A673 (cell line): Measurements from ENCODE around the gene MAVS. TPM values are rescaled to one million over a fixed set of nuclear protein-coding genes. Genes with fewer than 3 reads are reported as not detected.
"Not testable (repeated sequence)": the region's sequence is repeated elsewhere in the genome, so short reads cannot be mapped to it uniquely, and the experiment has no call there.

ENCODE experiments used
- BruUV-seq: library from RNA; stranded (reverse); fragments of 400-500 nt; replicated peaks from 2 replicates; lab custom pipeline; 2021; lab: Mats Ljungman, UMichigan
- CTCF ChIA-PET: fragments of 300-600 bp; sonication (Branson Sonifier 250); formaldehyde crosslinking; loops from one replicate; lab custom pipeline; 2022; ENCODE audit warnings: antibody characterized with exemption; lab: Charles Lee
- POLR2A ChIA-PET: fragments of 300-600 bp; sonication (Branson Sonifier 250); formaldehyde crosslinking; loops from one replicate; lab custom pipeline; 2022; ENCODE audit warnings: antibody characterized with exemption; ENCODE audit not compliant: low non-redundant PET; lab: Charles Lee
- DNase-seq: peaks from one replicate; pipeline ENCODE4 v3.0.0-alpha.2; 2015; ENCODE audit warnings: low spot score
- H3K27ac ChIP-seq: fragments of 200-600 bp; sonication (generic); 2 replicates; pipeline ENCODE4 v1.5.1; 2016; ENCODE audit warnings: mixed run types, low read depth, mild to moderate bottlenecking, mixed read lengths, antibody characterized with exemption, low read length; ENCODE audit not compliant: poor library complexity, severe bottlenecking
- H3K27me3 ChIP-seq: fragments of 200-600 bp; sonication (generic); replicated peaks from 2 replicates; pipeline ENCODE4 v1.6.1; 2017; ENCODE audit warnings: mixed run types, low read depth, mild to moderate bottlenecking, mixed read lengths, antibody characterized with exemption, low read length; ENCODE audit not compliant: insufficient read depth, poor library complexity
- H3K36me3 ChIP-seq: fragments of 200-600 bp; sonication (generic); 2 replicates; pipeline ENCODE4 v1.6.1; 2016; ENCODE audit warnings: mixed run types, mild to moderate bottlenecking, mixed read lengths, antibody characterized with exemption, low read length; ENCODE audit not compliant: insufficient read depth, poor library complexity, severe bottlenecking
- H3K4me1 ChIP-seq: fragments of 200-600 bp; sonication (generic); 2 replicates; pipeline ENCODE4 v1.6.1; 2017; ENCODE audit warnings: mixed run types, mild to moderate bottlenecking, mixed read lengths, antibody characterized with exemption, low read length; ENCODE audit not compliant: insufficient read depth, poor library complexity, severe bottlenecking
- H3K4me3 ChIP-seq: fragments of 200-600 bp; sonication (generic); 2 replicates; pipeline ENCODE4 v1.5.1; 2016; ENCODE audit warnings: low read depth, mixed run types, mild to moderate bottlenecking, mixed read lengths, low read length; ENCODE audit not compliant: poor library complexity, severe bottlenecking
- H3K9me3 ChIP-seq: fragments of 200-600 bp; sonication (generic); 2 replicates; pipeline ENCODE4 v1.6.1; 2016; ENCODE audit warnings: mixed run types, low read depth, mild to moderate bottlenecking, mixed read lengths, antibody characterized with exemption, low read length; ENCODE audit not compliant: poor library complexity, severe bottlenecking
- CTCF ChIP-seq: fragments of 300-800, 200-600 bp; sonication (generic); conservative IDR thresholded peaks from 2 replicates; pipeline ENCODE4 v1.5.1; 2017; ENCODE audit warnings: low read depth, mild to moderate bottlenecking, antibody characterized with exemption, low read length, moderate library complexity, mixed read lengths
- EZH2 ChIP-seq: fragments of 200-600 bp; sonication (generic); IDR thresholded peaks from 2 replicates; pipeline ENCODE4 v1.6.1; 2017; ENCODE audit warnings: borderline replicate concordance, low read depth, mild to moderate bottlenecking, mixed read lengths, antibody characterized with exemption, low read length; ENCODE audit not compliant: poor library complexity, severe bottlenecking
- intact Hi-C: fragments of 100-400 bp; cut with micrococcal nuclease; formaldehyde crosslinking; loops from one replicate; pipeline ENCODE4 v1.10.0; 2022; ENCODE audit not compliant: unreplicated experiment
- total RNA-seq: library from RNA; stranded (reverse); gene quantifications from 2 replicates; pipeline ENCODE4 v1.2.3, GENCODE V29; 2021

The MAVS gene
- total RNA-seq, 1 experiment from 2014 or later, result 28.2 TPM

DNA sequence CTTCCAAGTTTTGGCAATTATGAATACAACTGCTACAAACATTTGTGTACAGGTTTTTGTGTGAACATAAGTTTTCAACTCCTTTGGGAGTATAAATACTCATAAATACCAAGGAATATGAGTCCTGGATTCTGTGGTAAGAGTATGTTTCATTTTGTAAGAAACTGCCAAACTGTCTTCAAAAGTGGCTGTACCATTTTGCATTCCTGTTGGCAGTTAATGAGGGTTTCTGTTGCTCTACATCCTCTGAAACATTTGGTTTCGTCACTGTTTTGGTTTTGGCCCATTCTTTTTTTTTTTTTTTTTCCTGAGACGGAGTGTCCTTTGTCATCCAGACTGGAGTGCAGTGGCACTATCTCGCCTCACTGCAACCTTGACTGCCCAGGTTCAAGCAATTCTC is 17.8 kb upstream of the MAVS start:
- ChIA-PET POLR2A (no interaction called here), CTCF (no interaction called here)
- Histone ChIP-seq H3K36me3 (no peaks in the 10 kb centered on the region), H3K4me1 (no peaks in the 10 kb centered on the region), H3K9me3 (no peaks in the 10 kb centered on the region), H3K4me3 (no peak overlapping the region), H3K27me3 (no peaks in the 10 kb centered on the region), H3K27ac (no peak overlapping the region)
- no peak for TF ChIP-seq CTCF
- TF ChIP-seq EZH2, result no peak
- no TSS peak for BruUV-seq
- no peak for DNase-seq
- intact Hi-C loops, result no loop called here

GRCh38 chr20:3829891-3830290 is 16.7 kb upstream of the MAVS start:
- H3K4me3 ChIP-seq, DNase-seq, CTCF ChIA-PET, H3K4me1 ChIP-seq, H3K9me3 ChIP-seq, H3K36me3 ChIP-seq, BruUV-seq, H3K27ac ChIP-seq, POLR2A ChIA-PET, intact Hi-C loops, H3K27me3 ChIP-seq: not testable (repeated sequence)

- Histone ChIP-seq H3K27me3 (no peaks in the 10 kb centered on the region), H3K9me3 (no peaks in the 10 kb centered on the region), H3K4me3 (no peak overlapping the region), H3K4me1 (no peaks in the 10 kb centered on the region), H3K36me3 (no peaks in the 10 kb centered on the region), H3K27ac (no peak overlapping the region)
- CTCF ChIA-PET, result no interaction called here
- intact Hi-C loops, result no loop called here
- TF ChIP-seq CTCF (no peak), EZH2 (no peak)
- no TSS peak for BruUV-seq
- DNase-seq, result no peak
- POLR2A ChIA-PET, result no interaction called here
These were observed 10.5 kb upstream of the MAVS start for GRCh38 chr20:3836132-3836531.

DNA sequence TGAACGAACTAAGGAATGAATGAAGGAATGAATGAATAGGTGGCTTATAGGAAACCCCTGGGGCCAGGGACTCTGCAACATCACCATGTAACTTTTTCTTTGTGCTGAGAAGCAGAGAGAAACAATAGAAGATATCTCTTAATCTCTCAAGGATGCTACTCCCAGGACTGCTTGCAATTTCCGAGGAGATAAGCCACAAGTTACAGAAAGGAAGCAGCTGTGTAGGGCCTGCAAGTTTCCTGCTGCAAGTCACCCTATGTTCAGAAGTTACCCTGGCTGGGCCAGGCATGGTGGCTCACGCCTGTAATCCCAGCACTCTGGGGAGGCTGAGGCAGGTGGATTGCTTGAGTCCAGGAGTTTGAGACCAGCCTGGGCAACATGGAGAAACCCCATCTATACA is 7.3 kb upstream of the MAVS start:
- no TSS peak for BruUV-seq
- Histone ChIP-seq H3K36me3 (no peaks in the 10 kb centered on the region), H3K9me3 (no peaks in the 10 kb centered on the region), H3K27me3 (no peaks in the 10 kb centered on the region), H3K4me1 (no peaks in the 10 kb centered on the region), H3K27ac (no peak overlapping the region), H3K4me3 (no peak overlapping the region)
- no peak for DNase-seq
- CTCF ChIA-PET, result no interaction called here
- TF ChIP-seq EZH2, result no peak
- no peak for TF ChIP-seq CTCF
- intact Hi-C loops, result no loop called here
- POLR2A ChIA-PET, result no interaction called here

DNA sequence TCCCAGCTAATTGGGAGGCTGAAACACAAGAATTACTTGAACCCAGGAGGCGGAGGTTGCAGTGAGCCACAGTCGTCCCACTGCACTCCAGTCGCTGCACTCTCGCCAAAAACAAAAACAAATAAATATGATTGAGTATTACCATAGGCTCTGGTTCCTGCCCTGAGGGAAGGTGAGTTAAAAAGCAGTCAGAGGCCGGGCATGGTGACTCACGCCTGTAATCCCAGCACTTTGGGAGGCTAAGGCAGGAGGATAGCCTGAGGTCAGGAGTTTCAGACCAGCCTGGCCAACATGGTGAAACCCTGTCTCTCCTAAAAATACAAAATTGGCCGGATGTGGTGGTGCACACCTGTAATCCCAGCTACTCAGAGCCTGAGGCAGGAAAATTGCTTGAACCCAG is 6.4 kb upstream of the MAVS start:
- H3K4me1 ChIP-seq, DNase-seq, H3K27me3 ChIP-seq, intact Hi-C loops, H3K27ac ChIP-seq, CTCF ChIA-PET, POLR2A ChIA-PET, H3K4me3 ChIP-seq, BruUV-seq, H3K36me3 ChIP-seq, H3K9me3 ChIP-seq: not testable (repeated sequence)
